GM12878 (cell line): ENCODE measurements around the gene NAA20. TPM values are rescaled to one million over a fixed set of nuclear protein-coding genes. Genes with fewer than 3 reads are reported as not detected.

Experiments
- BACH1 ChIP-seq: fragments of 450-650 bp; IDR thresholded peaks from 2 replicates; pipeline ENCODE4 v1.6.1; 2017; ENCODE audit warnings: mild to moderate bottlenecking, borderline replicate concordance
- EGR1 ChIP-seq, 2 experiments: IDR thresholded peaks; 1 replicate in 1 of 2; 2 replicates in 1 of 2; pipeline ENCODE4 v1.6.1; 2011 to 2012; ENCODE audit warnings: low read depth in 2 of 2, low read length in 2 of 2, borderline replicate concordance in 1 of 2, mild to moderate bottlenecking in 1 of 2, moderate library complexity in 1 of 2
- ETV6 ChIP-seq, 2 experiments: fragments of 450-650 bp in 1 of 2; IDR thresholded peaks in 1 of 2; conservative IDR thresholded peaks in 1 of 2; 2 replicates each; pipeline ENCODE4 v1.6.1; 2014; ENCODE audit warnings: antibody characterized with exemption in 1 of 2, borderline replicate concordance in 1 of 2, low read depth in 1 of 2, mild to moderate bottlenecking in 1 of 2, moderate library complexity in 1 of 2
- IKZF1 ChIP-seq: fragments of 450-650 bp; conservative IDR thresholded peaks from 2 replicates; pipeline ENCODE4 v1.6.1; 2017; ENCODE audit warnings: antibody characterized with exemption, mild to moderate bottlenecking
- IRF4 ChIP-seq: IDR thresholded peaks from 2 replicates; pipeline ENCODE4 v1.6.1; 2011; ENCODE audit warnings: low read depth, low read length
- KLF5 ChIP-seq: fragments of 450-650 bp; IDR thresholded peaks from 2 replicates; pipeline ENCODE4 v1.6.1; 2014; ENCODE audit warnings: mild to moderate bottlenecking; ENCODE audit not compliant: partially characterized antibody
- NRF1 ChIP-seq: conservative IDR thresholded peaks from 2 replicates; pipeline ENCODE4 v1.6.1; 2011; ENCODE audit warnings: mild to moderate bottlenecking, low read depth, low read length, improper control_type of control experiment
- POLR2A ChIP-seq: IDR thresholded peaks from 2 replicates; pipeline ENCODE4 v1.6.1; 2011; ENCODE audit warnings: low read depth, mild to moderate bottlenecking, low read length
- RAD21 ChIP-seq: IDR thresholded peaks from 2 replicates; pipeline ENCODE4 v1.6.1; 2011; ENCODE audit warnings: mild to moderate bottlenecking, low read depth, low read length, moderate library complexity; ENCODE audit not compliant: insufficient read depth
- RFX5 ChIP-seq: IDR thresholded peaks from 2 replicates; pipeline ENCODE4 v1.6.1; 2011; ENCODE audit warnings: low read depth, low read length, improper control_type of control experiment
- RUNX3 ChIP-seq: IDR thresholded peaks from 2 replicates; pipeline ENCODE4 v1.6.1; 2012; ENCODE audit warnings: low read length, inconsistent platforms
- SPI1 ChIP-seq: IDR thresholded peaks from 2 replicates; pipeline ENCODE4 v1.6.1; 2011; ENCODE audit warnings: low read depth, mild to moderate bottlenecking, low read length, moderate library complexity, borderline replicate concordance; ENCODE audit not compliant: insufficient read depth
- SRF ChIP-seq, 2 experiments: IDR thresholded peaks; 2 replicates each; pipeline ENCODE4 v1.6.1; 2011; ENCODE audit warnings: low read depth in 2 of 2, low read length in 2 of 2, mild to moderate bottlenecking in 1 of 2, moderate library complexity in 1 of 2
- SUPT20H ChIP-seq: IDR thresholded peaks from 2 replicates; pipeline ENCODE4 v1.6.1; 2011; ENCODE audit warnings: low read depth, mild to moderate bottlenecking, low read length, moderate library complexity, borderline replicate concordance; ENCODE audit not compliant: control insufficient read depth
- TAF1 ChIP-seq: IDR thresholded peaks from 2 replicates; pipeline ENCODE4 v1.6.1; 2011; ENCODE audit warnings: mild to moderate bottlenecking, low read depth, low read length, borderline replicate concordance
- TARDBP ChIP-seq: IDR thresholded peaks from 2 replicates; pipeline ENCODE4 v1.6.1; 2016; ENCODE audit warnings: borderline replicate concordance
- ZNF207 ChIP-seq: fragments of 450-650 bp; IDR thresholded peaks from 2 replicates; pipeline ENCODE4 v1.6.1; 2014; ENCODE audit warnings: antibody characterized with exemption, mild to moderate bottlenecking, borderline replicate concordance
- ZNF622 ChIP-seq: fragments of 450-650 bp; IDR thresholded peaks from 2 replicates; pipeline ENCODE4 v1.6.1; 2017; ENCODE audit warnings: mild to moderate bottlenecking, inconsistent platforms
- polyA plus RNA-seq, 11 experiments: library from polyadenylated mRNA; depleted of rRNA in 4 of 11; unstranded in 6 of 11; stranded (reverse) in 5 of 11; fragments of >200 nt; fragmentation: Nextera tagmentation in 4 of 11; fragmentation: Illumina TruSeq in 1 of 11; extraction: Ambion mirVana in 4 of 11; extraction: Trizol in 1 of 11; gene quantifications; 1 replicate in 1 of 11; 2 replicates in 10 of 11; pipeline versions ENCODE4 v1.2.1 to v1.2.3, GENCODE V29; 2011 to 2016; ENCODE audit warnings: inconsistent platforms in 2 of 11, missing spikeins in 2 of 11, low read depth in 1 of 11
- total RNA-seq, 4 experiments: library from RNA; depleted of rRNA in 3 of 4; stranded (reverse); fragments of >200 nt in 3 of 4; fragmentation: Illumina TruSeq in 1 of 4; extraction: Trizol in 1 of 4; gene quantifications; 2 replicates each; pipeline versions ENCODE4 v1.2.1 to v1.2.3, GENCODE V29; 2013 to 2021
- TF ChIP-seq, protein P1 (sequence below): fragments of 450-650 bp; IDR thresholded peaks from 2 replicates; pipeline ENCODE4 v1.6.1; 2018; ENCODE audit warnings: borderline replicate concordance, mild to moderate bottlenecking; ENCODE audit not compliant: partially characterized antibody
- TF ChIP-seq, protein P2 (sequence below): fragments of 450-650 bp; formaldehyde crosslinking; IDR thresholded peaks from 2 replicates; pipeline ENCODE4 v1.4.0; 2022; ENCODE audit warnings: mild to moderate bottlenecking, moderate library complexity
- TF ChIP-seq, protein P3 (sequence below): fragments of 450-650 bp; IDR thresholded peaks from 2 replicates; pipeline ENCODE4 v1.6.1; 2017; ENCODE audit warnings: antibody characterized with exemption, mild to moderate bottlenecking, moderate library complexity

Gene NAA20
- total and polyA plus RNA-seq, 10 of the 15 experiments (the other 5 are each of a cell fraction or from before 2014, with no cell fraction given), result 48.3 to 366 (median 89.1) TPM

DNA sequence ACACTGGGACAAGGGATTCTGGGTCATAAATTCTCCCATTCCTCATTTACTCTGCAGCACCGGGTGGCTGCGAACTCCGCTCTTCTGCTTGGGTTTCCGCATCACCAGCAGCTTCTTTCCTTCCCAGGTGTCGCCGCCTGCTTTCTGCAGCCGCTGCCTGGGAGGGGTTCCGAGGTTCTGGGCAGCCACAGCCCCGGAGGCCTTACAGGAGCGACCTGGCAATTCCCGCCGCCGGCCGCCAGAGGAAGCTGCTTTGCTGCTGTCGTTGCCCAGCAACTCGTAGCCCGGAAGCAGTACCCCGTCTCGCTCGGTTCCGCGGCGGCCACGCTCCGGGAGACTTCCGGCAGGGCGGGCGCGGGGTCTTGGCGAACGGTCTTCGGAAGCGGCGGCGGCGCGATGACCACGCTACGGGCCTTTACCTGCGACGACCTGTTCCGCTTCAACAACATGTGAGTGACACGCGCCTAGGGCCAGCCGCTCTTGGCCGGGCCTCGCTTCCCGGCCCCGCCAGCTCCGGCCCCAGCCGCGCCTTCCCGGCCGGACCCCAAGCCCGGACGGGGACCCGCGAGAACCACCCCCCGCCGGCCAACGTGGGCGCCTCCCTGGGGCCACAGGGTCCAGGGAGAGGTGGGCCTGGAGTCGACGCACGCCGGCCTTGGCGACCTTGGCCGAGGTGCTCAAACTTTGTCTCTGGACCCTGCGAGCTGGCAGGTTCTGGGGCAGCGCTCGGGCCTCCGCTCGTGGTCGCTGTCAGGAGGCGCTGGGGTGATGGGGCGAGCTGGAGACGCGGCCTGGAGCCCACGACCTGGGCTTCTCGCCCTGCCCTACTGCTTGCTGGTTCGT, at the start of gene NAA20 (continued):
- TF ChIP-seq, protein P1, sequence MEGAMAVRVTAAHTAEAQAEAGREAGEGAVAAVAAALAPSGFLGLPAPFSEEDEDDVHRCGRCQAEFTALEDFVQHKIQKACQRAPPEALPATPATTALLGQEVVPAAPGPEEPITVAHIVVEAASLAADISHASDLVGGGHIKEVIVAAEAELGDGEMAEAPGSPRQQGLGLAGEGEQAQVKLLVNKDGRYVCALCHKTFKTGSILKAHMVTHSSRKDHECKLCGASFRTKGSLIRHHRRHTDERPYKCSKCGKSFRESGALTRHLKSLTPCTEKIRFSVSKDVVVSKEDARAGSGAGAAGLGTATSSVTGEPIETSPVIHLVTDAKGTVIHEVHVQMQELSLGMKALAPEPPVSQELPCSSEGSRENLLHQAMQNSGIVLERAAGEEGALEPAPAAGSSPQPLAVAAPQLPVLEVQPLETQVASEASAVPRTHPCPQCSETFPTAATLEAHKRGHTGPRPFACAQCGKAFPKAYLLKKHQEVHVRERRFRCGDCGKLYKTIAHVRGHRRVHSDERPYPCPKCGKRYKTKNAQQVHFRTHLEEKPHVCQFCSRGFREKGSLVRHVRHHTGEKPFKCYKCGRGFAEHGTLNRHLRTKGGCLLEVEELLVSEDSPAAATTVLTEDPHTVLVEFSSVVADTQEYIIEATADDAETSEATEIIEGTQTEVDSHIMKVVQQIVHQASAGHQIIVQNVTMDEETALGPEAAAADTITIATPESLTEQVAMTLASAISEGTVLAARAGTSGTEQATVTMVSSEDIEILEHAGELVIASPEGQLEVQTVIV, result peak; percentile 68
- peak in 1 of 2 experiments; percentile 41; a peak in 1 of 4 replicates for TF ChIP-seq ETV6 (conservative IDR thresholded peaks at IDR 0.05 in 1 of 2, IDR thresholded peaks at IDR 0.05 in 1 of 2; ENCODE audit: borderline replicate concordance in 1 of 2, low read depth in 1 of 2)
- TF ChIP-seq, protein P2, sequence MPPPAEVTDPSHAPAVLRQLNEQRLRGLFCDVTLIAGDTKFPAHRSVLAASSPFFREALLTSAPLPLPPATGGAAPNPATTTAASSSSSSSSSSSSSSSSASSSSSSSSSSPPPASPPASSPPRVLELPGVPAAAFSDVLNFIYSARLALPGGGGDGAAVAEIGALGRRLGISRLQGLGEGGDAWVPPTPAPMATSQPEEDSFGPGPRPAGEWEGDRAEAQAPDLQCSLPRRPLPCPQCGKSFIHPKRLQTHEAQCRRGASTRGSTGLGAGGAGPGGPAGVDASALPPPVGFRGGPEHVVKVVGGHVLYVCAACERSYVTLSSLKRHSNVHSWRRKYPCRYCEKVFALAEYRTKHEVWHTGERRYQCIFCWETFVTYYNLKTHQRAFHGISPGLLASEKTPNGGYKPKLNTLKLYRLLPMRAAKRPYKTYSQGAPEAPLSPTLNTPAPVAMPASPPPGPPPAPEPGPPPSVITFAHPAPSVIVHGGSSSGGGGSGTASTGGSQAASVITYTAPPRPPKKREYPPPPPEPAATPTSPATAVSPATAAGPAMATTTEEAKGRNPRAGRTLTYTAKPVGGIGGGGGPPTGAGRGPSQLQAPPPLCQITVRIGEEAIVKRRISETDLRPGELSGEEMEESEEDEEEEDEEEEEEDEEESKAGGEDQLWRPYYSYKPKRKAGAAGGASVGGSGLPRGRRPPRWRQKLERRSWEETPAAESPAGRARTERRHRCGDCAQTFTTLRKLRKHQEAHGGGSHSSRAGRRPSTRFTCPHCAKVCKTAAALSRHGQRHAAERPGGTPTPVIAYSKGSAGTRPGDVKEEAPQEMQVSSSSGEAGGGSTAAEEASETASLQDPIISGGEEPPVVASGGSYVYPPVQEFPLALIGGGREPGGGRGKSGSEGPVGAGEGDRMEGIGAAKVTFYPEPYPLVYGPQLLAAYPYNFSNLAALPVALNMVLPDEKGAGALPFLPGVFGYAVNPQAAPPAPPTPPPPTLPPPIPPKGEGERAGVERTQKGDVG (CRISPR knock-in tag), result no peak
- TF ChIP-seq IKZF1, result peak; percentile 88
- TF ChIP-seq TAF1, result peak; percentile 53; the same call in 1 of the 2 replicates
- no peak for TF ChIP-seq ZNF622
- no peak for TF ChIP-seq RFX5
- peak; percentile 51 for TF ChIP-seq KLF5
- no peak for TF ChIP-seq IRF4
- TF ChIP-seq SPI1, result no peak
- TF ChIP-seq POLR2A, result peak; percentile 86
- peak; percentile 49; the same call in 1 of the 2 replicates for TF ChIP-seq BACH1
- no peak for TF ChIP-seq SUPT20H
- TF ChIP-seq EGR1 (IDR thresholded peaks at IDR 0.05; ENCODE audit: borderline replicate concordance in 1 of 2, low read depth in 2 of 2, low read length in 2 of 2), result peak; percentile 24 to 64; a peak in 1 of 3 replicates
- no peak for TF ChIP-seq NRF1
- TF ChIP-seq RAD21, result peak; percentile 49; the same call in 1 of the 2 replicates
- TF ChIP-seq ZNF207, result peak; percentile 79
- TF ChIP-seq SRF (IDR thresholded peaks at IDR 0.05; ENCODE audit: low read depth in 2 of 2, low read length in 2 of 2), result peak; percentile 22 to 81; a peak in 2 of 4 replicates
- no peak for TF ChIP-seq TARDBP
- TF ChIP-seq RUNX3, result no peak; the same call in 1 of the 2 replicates
- TF ChIP-seq, protein P3, sequence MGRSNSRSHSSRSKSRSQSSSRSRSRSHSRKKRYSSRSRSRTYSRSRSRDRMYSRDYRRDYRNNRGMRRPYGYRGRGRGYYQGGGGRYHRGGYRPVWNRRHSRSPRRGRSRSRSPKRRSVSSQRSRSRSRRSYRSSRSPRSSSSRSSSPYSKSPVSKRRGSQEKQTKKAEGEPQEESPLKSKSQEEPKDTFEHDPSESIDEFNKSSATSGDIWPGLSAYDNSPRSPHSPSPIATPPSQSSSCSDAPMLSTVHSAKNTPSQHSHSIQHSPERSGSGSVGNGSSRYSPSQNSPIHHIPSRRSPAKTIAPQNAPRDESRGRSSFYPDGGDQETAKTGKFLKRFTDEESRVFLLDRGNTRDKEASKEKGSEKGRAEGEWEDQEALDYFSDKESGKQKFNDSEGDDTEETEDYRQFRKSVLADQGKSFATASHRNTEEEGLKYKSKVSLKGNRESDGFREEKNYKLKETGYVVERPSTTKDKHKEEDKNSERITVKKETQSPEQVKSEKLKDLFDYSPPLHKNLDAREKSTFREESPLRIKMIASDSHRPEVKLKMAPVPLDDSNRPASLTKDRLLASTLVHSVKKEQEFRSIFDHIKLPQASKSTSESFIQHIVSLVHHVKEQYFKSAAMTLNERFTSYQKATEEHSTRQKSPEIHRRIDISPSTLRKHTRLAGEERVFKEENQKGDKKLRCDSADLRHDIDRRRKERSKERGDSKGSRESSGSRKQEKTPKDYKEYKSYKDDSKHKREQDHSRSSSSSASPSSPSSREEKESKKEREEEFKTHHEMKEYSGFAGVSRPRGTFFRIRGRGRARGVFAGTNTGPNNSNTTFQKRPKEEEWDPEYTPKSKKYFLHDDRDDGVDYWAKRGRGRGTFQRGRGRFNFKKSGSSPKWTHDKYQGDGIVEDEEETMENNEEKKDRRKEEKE, result no peak
